GM12875 (cell line): ENCODE results near the gene RGS8.

Experiments
- H3K4me3 ChIP-seq: one replicate; pipeline ENCODE4 v1.5.1; 2011; ENCODE audit warnings: low read depth, low read length, control low read depth
- TF ChIP-seq, protein P1 (sequence below): IDR thresholded peaks from 2 replicates; pipeline ENCODE4 v1.5.1; 2011; ENCODE audit warnings: low read depth, mild to moderate bottlenecking, control low read depth, inconsistent platforms, low read length, moderate library complexity, borderline replicate concordance; ENCODE audit not compliant: insufficient read depth

Gene RGS8

DNA sequence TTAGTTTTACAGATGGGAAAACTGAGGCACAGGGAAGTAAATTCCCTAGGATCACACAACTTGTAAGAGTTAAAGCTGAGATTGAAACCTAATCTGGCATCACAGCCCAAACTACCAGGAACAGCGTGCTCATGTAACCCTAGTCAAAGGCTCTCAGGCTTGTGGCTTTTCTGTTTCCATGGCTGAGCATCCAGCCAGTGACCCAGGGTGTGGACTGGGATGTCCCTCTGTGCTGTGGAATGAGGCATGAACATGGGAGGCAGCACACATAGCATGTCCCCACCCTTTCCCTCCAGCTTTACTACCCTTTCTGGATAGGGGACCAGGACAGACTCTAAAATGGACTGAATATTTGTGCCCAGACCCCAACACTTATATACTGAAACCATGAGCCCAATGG lies 45.1 kb downstream of the RGS8 start:
- H3K4me3 ChIP-seq, result no peak overlapping the region
- TF ChIP-seq, protein P1, sequence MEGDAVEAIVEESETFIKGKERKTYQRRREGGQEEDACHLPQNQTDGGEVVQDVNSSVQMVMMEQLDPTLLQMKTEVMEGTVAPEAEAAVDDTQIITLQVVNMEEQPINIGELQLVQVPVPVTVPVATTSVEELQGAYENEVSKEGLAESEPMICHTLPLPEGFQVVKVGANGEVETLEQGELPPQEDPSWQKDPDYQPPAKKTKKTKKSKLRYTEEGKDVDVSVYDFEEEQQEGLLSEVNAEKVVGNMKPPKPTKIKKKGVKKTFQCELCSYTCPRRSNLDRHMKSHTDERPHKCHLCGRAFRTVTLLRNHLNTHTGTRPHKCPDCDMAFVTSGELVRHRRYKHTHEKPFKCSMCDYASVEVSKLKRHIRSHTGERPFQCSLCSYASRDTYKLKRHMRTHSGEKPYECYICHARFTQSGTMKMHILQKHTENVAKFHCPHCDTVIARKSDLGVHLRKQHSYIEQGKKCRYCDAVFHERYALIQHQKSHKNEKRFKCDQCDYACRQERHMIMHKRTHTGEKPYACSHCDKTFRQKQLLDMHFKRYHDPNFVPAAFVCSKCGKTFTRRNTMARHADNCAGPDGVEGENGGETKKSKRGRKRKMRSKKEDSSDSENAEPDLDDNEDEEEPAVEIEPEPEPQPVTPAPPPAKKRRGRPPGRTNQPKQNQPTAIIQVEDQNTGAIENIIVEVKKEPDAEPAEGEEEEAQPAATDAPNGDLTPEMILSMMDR, result no peak

DNA sequence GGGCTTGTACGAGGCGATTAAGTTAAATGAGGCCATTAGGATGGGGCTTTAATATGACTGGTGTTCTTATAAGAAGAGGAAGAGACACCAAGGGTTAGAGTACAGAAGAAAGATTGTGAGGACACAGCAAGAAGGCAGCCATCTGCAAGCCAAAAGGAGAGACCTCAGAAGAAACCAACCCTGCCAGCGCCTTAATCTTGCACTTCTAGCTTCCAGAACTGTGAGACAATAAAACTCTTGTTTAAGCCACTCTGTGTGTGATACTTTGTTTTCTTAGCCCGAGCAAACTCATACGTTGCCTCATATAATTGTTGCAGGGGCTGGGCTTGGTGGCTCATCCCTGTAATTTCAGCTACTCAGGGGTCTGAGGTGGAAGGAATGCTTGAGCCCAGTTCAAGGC lies 46.6 kb downstream of the RGS8 start:
- H3K4me3 ChIP-seq, result no peak overlapping the region
- TF ChIP-seq, protein P1, result no peak

DNA sequence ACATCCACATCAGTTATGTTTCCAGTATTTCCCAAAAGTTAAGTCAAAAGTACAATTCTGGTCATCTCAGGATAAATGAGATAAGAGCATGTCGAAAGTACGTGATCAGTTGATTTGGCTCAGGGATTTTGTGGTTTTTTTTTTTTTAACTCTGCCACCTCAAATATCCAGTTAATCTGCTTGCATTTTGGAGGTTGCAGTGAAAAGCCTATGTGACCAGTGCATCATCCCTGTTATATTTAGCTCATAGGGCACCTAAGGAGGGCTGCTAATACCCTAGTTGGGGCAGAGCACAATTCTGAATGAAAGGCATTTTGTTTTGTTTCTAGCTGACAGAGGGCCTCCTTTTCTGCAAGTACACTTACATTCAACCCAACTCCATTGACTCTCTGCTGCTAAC lies 48.5 kb downstream of the RGS8 start:
- TF ChIP-seq, protein P1, result no peak
- no peak overlapping the region for H3K4me3 ChIP-seq
